Coronary artery (tissue), 2 donors: ENCODE data around the gene TRAPPC8.
"Not testable (repeated sequence)": the region's sequence is repeated elsewhere in the genome, so short reads cannot be mapped to it uniquely, and the experiment has no call there.

Experiments used
- DNase-seq: peaks from one replicate; pipeline ENCODE4 v3.0.0-alpha.2; 2017; ENCODE audit warnings: low spot score
- H3K27ac ChIP-seq, 2 donors: fragments of 200-600 bp; sonication (generic); one replicate each; pipeline ENCODE4 v1.5.1; 2016 to 2019
- H3K4me3 ChIP-seq: fragments of 200-600 bp; sonication (generic); 2 replicates; pipeline ENCODE4 v1.5.1; 2016; ENCODE audit warnings: mild to moderate bottlenecking, moderate library complexity
- CTCF ChIP-seq: fragments of 200-600 bp; sonication (generic); IDR thresholded peaks from one replicate; pipeline ENCODE4 v1.5.1; 2019; ENCODE audit warnings: antibody characterized with exemption

The TRAPPC8 gene

GRCh38 chr18:31850844-31851243, 92.1 kb downstream of the TRAPPC8 start:
- DNase-seq: no peak
- TF ChIP-seq CTCF: no peak
- no peak overlapping the region for H3K4me3 ChIP-seq
- no peak overlapping the region for H3K27ac ChIP-seq

- no peak for TF ChIP-seq CTCF
- no peak for DNase-seq
- H3K27ac ChIP-seq: no peak overlapping the region
- H3K4me3 ChIP-seq: no peak overlapping the region
Observed at GRCh38 chr18:31840499-31840898, 102.4 kb downstream of the TRAPPC8 start.

GRCh38 chr18:31837879-31838278, 105.0 kb downstream of the TRAPPC8 start:
- TF ChIP-seq CTCF: no peak
- no peak for DNase-seq
- no peak overlapping the region for H3K27ac ChIP-seq
- no peak overlapping the region for H3K4me3 ChIP-seq

- no peak for TF ChIP-seq CTCF
- no peak for DNase-seq
- no peak overlapping the region for H3K4me3 ChIP-seq
- no peak overlapping the region for H3K27ac ChIP-seq
Observed at GRCh38 chr18:31835528-31836133, 107.3 kb downstream of the TRAPPC8 start.

- DNase-seq: no peak
- TF ChIP-seq CTCF: no peak
- no peak overlapping the region for H3K4me3 ChIP-seq
- no peak overlapping the region for H3K27ac ChIP-seq
Observed at GRCh38 chr18:31831903-31832302, 111.0 kb downstream of the TRAPPC8 start.

- TF ChIP-seq CTCF: no peak
- DNase-seq: no peak
- H3K27ac ChIP-seq: no peak overlapping the region
- H3K4me3 ChIP-seq: no peak overlapping the region
Observed at GRCh38 chr18:31830686-31831085, 112.2 kb downstream of the TRAPPC8 start.

- Histone ChIP-seq H3K4me3 (no peak overlapping the region), H3K27ac (no peak overlapping the region)
- DNase-seq: no peak
- TF ChIP-seq CTCF: no peak
Observed at GRCh38 chr18:31828613-31829012, 114.3 kb downstream of the TRAPPC8 start.

GRCh38 chr18:31826673-31827325, 116.1 kb downstream of the TRAPPC8 start:
- not testable (repeated sequence) for H3K4me3 ChIP-seq, H3K27ac ChIP-seq, DNase-seq
